Activated T-helper 17 cell treated with anti-CD3 and anti-CD28 coated beads, Interleukin-2, amount 50 U/mL, for 72 hours (primary cell): ENCODE data around the gene CCDC136. TPM values are rescaled to one million over a fixed set of nuclear protein-coding genes. Genes with fewer than 3 reads are reported as not detected.

Source experiments
- ATAC-seq: fragments of 150-1000 bp; cut with Tn5 transposase; replicated peaks from 2 replicates; pipeline ENCODE4 v1.10.0; 2021; ENCODE audit warnings: mild to moderate bottlenecking, moderate library complexity
- H3K27ac Mint-ChIP-seq: one replicate; pipeline ENCODE4 v1.8.0; 2022; ENCODE audit warnings: mixed read lengths
- H3K27me3 Mint-ChIP-seq: one replicate; pipeline ENCODE4 v1.8.0; 2022; ENCODE audit warnings: mixed read lengths
- H3K36me3 Mint-ChIP-seq: one replicate; pipeline ENCODE4 v1.8.0; 2022; ENCODE audit warnings: low read depth, mild to moderate bottlenecking, mixed read lengths
- H3K4me1 Mint-ChIP-seq: one replicate; pipeline ENCODE4 v1.8.0; 2022; ENCODE audit warnings: mixed read lengths
- H3K4me3 Mint-ChIP-seq: one replicate; pipeline ENCODE4 v1.8.0; 2022; ENCODE audit warnings: mild to moderate bottlenecking, mixed read lengths
- H3K9me3 Mint-ChIP-seq: one replicate; pipeline ENCODE4 v1.8.0; 2022; ENCODE audit warnings: mixed read lengths
- total RNA-seq, 2 donors: library from RNA; stranded (reverse); gene quantifications; one replicate each; pipeline ENCODE4 v1.2.3, GENCODE V29; 2022

CCDC136 gene
- 10 to 100 TPM; 11.7 to 15.4 TPM for total RNA-seq

GRCh38 chr7:128791121-128791971 lies at the start of gene CCDC136:
Gene CCDC136, plus strand, starts transcription at chr7:128791968. Its CDS starts 444 bp downstream, at chr7:128792412.
- H3K27ac Mint-ChIP-seq: no peak within 1 kb of the TSS
- H3K4me1 Mint-ChIP-seq: peaks cover 3% of the 10 kb centered on the region

DNA sequence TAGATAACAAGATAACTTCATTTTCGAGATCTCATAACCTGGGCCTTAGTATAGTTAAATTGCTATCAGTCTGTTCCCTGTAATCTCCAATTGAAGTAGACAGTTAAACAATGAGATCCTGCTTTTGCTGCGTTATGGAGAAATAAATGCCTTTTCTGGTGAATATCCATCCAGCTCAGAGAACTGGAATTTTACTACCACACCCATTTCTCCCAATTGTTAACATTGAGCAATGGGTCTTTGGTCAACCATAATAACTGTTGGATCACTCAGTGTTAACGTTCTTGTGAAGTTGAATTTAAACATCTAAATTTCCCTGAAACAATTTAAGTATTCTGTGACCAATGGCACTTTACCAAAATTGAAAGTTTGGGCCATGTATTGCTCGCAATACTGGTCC lies 49.6 kb upstream of the CCDC136 start:
- Mint-ChIP-seq H3K4me1 (peaks cover 24% of the 10 kb centered on the region), H3K9me3 (no peaks in the 10 kb centered on the region), H3K4me3 (no peak overlapping the region), H3K27me3 (no peaks in the 10 kb centered on the region), H3K36me3 (peaks cover 29% of the 10 kb centered on the region), H3K27ac (no peak overlapping the region)
- no peak for ATAC-seq

More at GRCh38 chr7:128791121-128791971, at the start of gene CCDC136:
- Mint-ChIP-seq H3K9me3 (no peaks in the 10 kb centered on the region), H3K36me3 (no peaks in the 10 kb centered on the region), H3K4me3 (peak within 1 kb of the TSS; percentile 83), H3K27me3 (no peaks in the 10 kb centered on the region)
- peak; percentile 93 for ATAC-seq

DNA sequence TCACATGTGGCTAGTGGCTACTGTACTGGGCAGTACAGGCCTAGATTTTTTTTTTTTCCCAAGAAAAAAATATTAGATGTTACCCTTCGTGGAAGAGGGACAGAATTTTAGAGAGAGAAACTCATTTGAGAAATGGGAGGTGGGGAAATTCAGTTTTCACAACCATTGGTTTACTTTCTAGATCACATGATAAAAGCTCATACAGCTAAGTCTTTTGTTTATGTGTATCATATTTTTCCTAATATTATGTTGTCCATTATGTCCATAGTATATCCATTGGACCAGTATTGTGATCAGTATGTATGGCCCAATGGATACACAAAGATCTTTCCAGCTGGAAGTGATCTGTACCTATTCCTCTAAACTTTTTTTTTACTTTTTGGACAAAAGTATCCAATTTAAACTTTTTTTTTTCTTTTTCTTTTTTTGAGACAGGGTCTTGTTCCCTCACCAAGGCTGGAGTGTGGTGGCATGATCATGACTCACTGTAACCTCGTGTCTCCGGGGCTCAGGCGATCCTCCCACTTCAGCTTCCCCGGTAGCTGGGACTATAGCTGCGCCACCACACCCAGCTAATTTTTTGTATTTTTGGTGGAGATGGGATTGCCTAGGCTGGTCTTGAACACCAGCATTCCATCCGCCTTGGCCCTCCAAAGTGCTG lies 48.5 kb upstream of the CCDC136 start:
- H3K27me3 Mint-ChIP-seq: no peaks in the 10 kb centered on the region
- no peak overlapping the region for H3K27ac Mint-ChIP-seq
- H3K9me3 Mint-ChIP-seq: no peaks in the 10 kb centered on the region
- no peak for ATAC-seq
- H3K4me1 Mint-ChIP-seq: peaks cover 24% of the 10 kb centered on the region
- H3K4me3 Mint-ChIP-seq: no peak overlapping the region
- H3K36me3 Mint-ChIP-seq: peaks cover 40% of the 10 kb centered on the region

DNA sequence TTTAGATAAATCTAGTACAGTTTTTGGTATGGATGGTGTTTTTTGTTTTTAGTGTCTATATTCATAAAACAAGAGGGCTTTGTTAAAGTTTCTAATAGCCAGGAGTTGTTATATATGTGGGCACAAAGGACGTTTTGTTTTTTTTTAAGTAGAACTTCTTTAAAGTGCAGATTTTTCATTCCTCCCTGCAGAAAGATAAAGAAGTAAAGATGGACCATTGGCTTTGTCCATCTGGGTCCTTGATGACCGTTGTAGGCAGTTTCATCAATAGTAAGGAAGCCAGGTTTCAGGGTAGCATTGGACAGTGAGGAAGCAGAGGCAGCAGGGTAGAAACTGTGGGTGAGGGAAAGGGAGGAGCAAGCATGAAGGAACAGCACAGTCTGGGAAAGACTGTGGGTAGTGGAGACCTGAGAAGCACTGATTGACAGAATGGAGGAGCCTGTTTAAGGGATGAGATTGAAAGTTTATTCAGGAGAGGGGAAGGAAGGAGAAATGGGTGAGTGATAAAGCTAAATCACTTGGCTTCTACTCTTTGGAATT lies 47.3 kb upstream of the CCDC136 start:
- Mint-ChIP-seq H3K4me1 (peaks cover 20% of the 10 kb centered on the region), H3K27ac (peak overlapping the region; percentile 70), H3K27me3 (no peaks in the 10 kb centered on the region), H3K9me3 (no peaks in the 10 kb centered on the region), H3K4me3 (no peak overlapping the region), H3K36me3 (peaks cover 48% of the 10 kb centered on the region)
- no peak for ATAC-seq

- Mint-ChIP-seq H3K36me3 (peaks cover 55% of the 10 kb centered on the region), H3K4me1 (peaks cover 20% of the 10 kb centered on the region), H3K27ac (no peak overlapping the region)
Measured at GRCh38 chr7:128745706-128746105, 46.1 kb upstream of the CCDC136 start.

GRCh38 chr7:128747327-128748079 lies 44.3 kb upstream of the CCDC136 start:
- Mint-ChIP-seq H3K9me3 (no peaks in the 10 kb centered on the region), H3K27me3 (no peaks in the 10 kb centered on the region), H3K4me1 (peaks cover 8% of the 10 kb centered on the region), H3K27ac (no peak overlapping the region), H3K4me3 (no peak overlapping the region), H3K36me3 (peaks cover 67% of the 10 kb centered on the region)
- ATAC-seq: no peak

More at GRCh38 chr7:128745706-128746105, 46.1 kb upstream of the CCDC136 start:
- no peaks in the 10 kb centered on the region for H3K27me3 Mint-ChIP-seq
- no peak overlapping the region for H3K4me3 Mint-ChIP-seq
- no peak for ATAC-seq
- H3K9me3 Mint-ChIP-seq: no peaks in the 10 kb centered on the region

GRCh38 chr7:128752251-128752650 lies 39.5 kb upstream of the CCDC136 start:
- Mint-ChIP-seq H3K4me3 (no peak overlapping the region), H3K36me3 (peaks cover 97% of the 10 kb centered on the region), H3K27me3 (no peaks in the 10 kb centered on the region), H3K27ac (no peak overlapping the region), H3K4me1 (no peaks in the 10 kb centered on the region), H3K9me3 (no peaks in the 10 kb centered on the region)
- ATAC-seq: no peak

GRCh38 chr7:128755075-128755818 lies 36.5 kb upstream of the CCDC136 start:
- Mint-ChIP-seq H3K27me3 (no peaks in the 10 kb centered on the region), H3K27ac (no peak overlapping the region), H3K4me3 (no peak overlapping the region)

GRCh38 chr7:128755819-128756476 lies 35.8 kb upstream of the CCDC136 start:
- ATAC-seq: no peak
- peaks cover 97% of the 10 kb centered on the region for H3K36me3 Mint-ChIP-seq
- H3K4me1 Mint-ChIP-seq: no peaks in the 10 kb centered on the region
- H3K9me3 Mint-ChIP-seq: no peaks in the 10 kb centered on the region
- no peak overlapping the region for H3K4me3 Mint-ChIP-seq
- no peaks in the 10 kb centered on the region for H3K27me3 Mint-ChIP-seq
- H3K27ac Mint-ChIP-seq: no peak overlapping the region

More at GRCh38 chr7:128755075-128755818, 36.5 kb upstream of the CCDC136 start:
- H3K4me1 Mint-ChIP-seq: no peaks in the 10 kb centered on the region
- ATAC-seq: no peak
- no peaks in the 10 kb centered on the region for H3K9me3 Mint-ChIP-seq
- peaks cover 97% of the 10 kb centered on the region for H3K36me3 Mint-ChIP-seq

- peaks cover 99% of the 10 kb centered on the region for H3K36me3 Mint-ChIP-seq
- no peak overlapping the region for H3K27ac Mint-ChIP-seq
- H3K9me3 Mint-ChIP-seq: no peaks in the 10 kb centered on the region
- H3K27me3 Mint-ChIP-seq: no peaks in the 10 kb centered on the region
- H3K4me3 Mint-ChIP-seq: no peak overlapping the region
- no peaks in the 10 kb centered on the region for H3K4me1 Mint-ChIP-seq
- ATAC-seq: no peak
Measured at GRCh38 chr7:128757203-128757602, 34.6 kb upstream of the CCDC136 start.

- Mint-ChIP-seq H3K27ac (no peak overlapping the region), H3K9me3 (no peaks in the 10 kb centered on the region), H3K36me3 (peaks cover 97% of the 10 kb centered on the region), H3K4me1 (no peaks in the 10 kb centered on the region), H3K27me3 (no peaks in the 10 kb centered on the region), H3K4me3 (no peak overlapping the region)
- no peak for ATAC-seq
Measured at GRCh38 chr7:128758553-128758952, 33.2 kb upstream of the CCDC136 start.

GRCh38 chr7:128759242-128759641 lies 32.5 kb upstream of the CCDC136 start:
- H3K27ac Mint-ChIP-seq: no peak overlapping the region
- peak; percentile 77 for ATAC-seq
- no peak overlapping the region for H3K4me3 Mint-ChIP-seq
- no peaks in the 10 kb centered on the region for H3K4me1 Mint-ChIP-seq
- H3K27me3 Mint-ChIP-seq: no peaks in the 10 kb centered on the region
- H3K9me3 Mint-ChIP-seq: no peaks in the 10 kb centered on the region
- H3K36me3 Mint-ChIP-seq: peaks cover 97% of the 10 kb centered on the region

DNA sequence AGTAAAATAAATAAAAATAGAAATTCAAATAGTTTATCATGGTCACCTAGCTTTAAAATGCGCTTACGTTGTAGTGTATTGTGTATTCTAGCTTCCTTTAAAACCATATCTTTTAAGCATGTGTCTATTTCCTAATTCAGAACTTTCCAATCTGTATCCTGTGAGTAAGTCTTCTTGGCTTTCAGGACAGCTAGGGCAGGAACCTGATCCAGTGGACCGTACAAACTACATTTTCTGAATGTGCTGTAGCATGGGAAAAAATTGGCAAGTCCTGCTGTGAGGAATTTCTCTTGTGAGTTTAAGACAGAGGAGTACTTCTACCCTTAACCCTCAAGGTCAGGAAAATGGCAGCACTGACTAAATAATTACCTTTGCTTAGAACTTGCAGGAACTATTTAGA lies 28.2 kb upstream of the CCDC136 start:
- Mint-ChIP-seq H3K4me3 (no peak overlapping the region), H3K27me3 (no peaks in the 10 kb centered on the region), H3K27ac (no peak overlapping the region), H3K9me3 (no peaks in the 10 kb centered on the region), H3K36me3 (peaks cover 97% of the 10 kb centered on the region), H3K4me1 (no peaks in the 10 kb centered on the region)
- no peak for ATAC-seq
